ENCODE results near the gene EIF1AD. TPM values are rescaled to one million over a fixed set of nuclear protein-coding genes. Genes with fewer than 3 reads are reported as not detected.
A peak's percentile ranks its signal among the peaks of the same experiment; 100 is the strongest.

The EIF1AD gene
- total RNA-seq, 4 donors from 2014 or later, result 25.3 to 39.4 (median 28.3) TPM

GRCh38 chr11:66004186-66004585 is 2.2 kb upstream of the EIF1AD start:
- WGBS, 2 donors, result 96 to 97% methylated on average over 4 of the region's 4 CpGs
- Histone ChIP-seq H3K4me1 (peaks cover 9 to 25% of the 10 kb centered on the region in 2 donors), H3K27ac (no peak overlapping the region), H3K36me3 (peaks cover 19 to 23% of the 10 kb centered on the region in 2 donors), H3K27me3 (no peaks in the 10 kb centered on the region), H3K4me3 (replicated peaks in 1 of 3) (no peak overlapping the region), H3K9me3 (no peaks in the 10 kb centered on the region)
- no peak for TF ChIP-seq POLR2A (IDR thresholded peaks at IDR 0.05)
- intact Hi-C loops (cut with DNase I), result no loop called here
- DNase-seq, result no peak

- Histone ChIP-seq H3K36me3 (peaks cover 28 to 32% of the 10 kb centered on the region in 2 donors), H3K4me1 (peaks cover 9 to 18% of the 10 kb centered on the region in 2 donors), H3K27ac (peak overlapping the region in 2 of 3 donors; percentile 89 to 91), H3K27me3 (no peaks in the 10 kb centered on the region), H3K9me3 (no peaks in the 10 kb centered on the region), H3K4me3 (replicated peaks in 1 of 3) (peak overlapping the region in 1 of 3 donors; percentile 61)
- intact Hi-C loops (cut with DNase I), result no loop called here
- DNase-seq, result no peak
- 76 to 79% methylated on average over 6 of the region's 6 CpGs for WGBS, 2 donors
- TF ChIP-seq CTCF (IDR thresholded peaks at IDR 0.05) (no peak), POLR2A (IDR thresholded peaks at IDR 0.05) (no peak)
These were observed 1.3 kb upstream of the EIF1AD start for GRCh38 chr11:66003291-66003690.

GRCh38 chr11:66002648-66003225 is 780 bp upstream of the EIF1AD start:
- intact Hi-C loops (cut with DNase I), result no loop called here
- Histone ChIP-seq H3K4me3 (replicated peaks in 1 of 3) (peak overlapping the region; percentile 58 to 70 (median 61)), H3K4me1 (peaks cover 9 to 14% of the 10 kb centered on the region in 2 donors), H3K27ac (peak overlapping the region; percentile 89 to 91 (median 89)), H3K9me3 (no peaks in the 10 kb centered on the region), H3K36me3 (peaks cover 34 to 36% of the 10 kb centered on the region in 2 donors), H3K27me3 (no peaks in the 10 kb centered on the region)
- TF ChIP-seq POLR2A (IDR thresholded peaks at IDR 0.05), result peak in 1 of 2 donors; percentile 33
- peak in 1 of 6 experiments; percentile 17 for TF ChIP-seq CTCF (IDR thresholded peaks at IDR 0.05)
- 1 to 2% methylated on average over 13 to 20 of the region's 40 CpGs for WGBS, 2 donors
- DNase-seq, result peak; percentile 61 to 69

DNA sequence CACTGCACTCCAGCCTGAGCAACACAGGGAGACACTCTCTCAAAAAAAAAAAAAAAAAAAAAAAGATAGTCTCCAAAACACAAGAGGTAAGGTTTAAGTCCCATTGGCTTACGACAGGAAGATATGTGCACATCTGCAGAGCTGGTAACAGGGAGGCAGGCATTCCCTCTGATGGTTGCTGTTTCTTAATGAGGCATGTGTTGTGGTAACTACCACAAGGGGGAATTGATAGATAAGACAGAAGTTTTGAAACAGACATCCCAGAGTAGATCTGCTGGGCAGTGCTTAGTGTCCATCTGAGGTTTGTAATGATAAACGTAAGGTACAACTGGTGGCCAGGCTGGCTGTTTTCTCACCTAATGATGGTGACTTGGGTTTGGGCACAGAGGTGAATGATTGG is 4.7 kb downstream of the EIF1AD start:
- Histone ChIP-seq H3K36me3 (peaks cover 32 to 37% of the 10 kb centered on the region in 2 donors), H3K4me1 (peaks cover 4 to 8% of the 10 kb centered on the region in 2 donors), H3K9me3 (no peaks in the 10 kb centered on the region), H3K27ac (no peak overlapping the region), H3K27me3 (no peaks in the 10 kb centered on the region), H3K4me3 (replicated peaks in 1 of 3) (no peak overlapping the region)
- TF ChIP-seq CTCF (IDR thresholded peaks at IDR 0.05) (no peak), POLR2A (IDR thresholded peaks at IDR 0.05) (no peak)
- WGBS, 2 donors, result 91% methylated on average over 2 of the region's 2 CpGs
- intact Hi-C loops (cut with DNase I), result no loop called here
- no peak for DNase-seq

GRCh38 chr11:65992056-65992455 is 9.9 kb downstream of the EIF1AD start:
- WGBS, 2 donors, result 83 to 84% methylated on average over 5 of the region's 5 CpGs

More at GRCh38 chr11:65992056-65992455, 9.9 kb downstream of the EIF1AD start:
- Histone ChIP-seq H3K9me3 (no peaks in the 10 kb centered on the region), H3K36me3 (peaks cover 1 to 3% of the 10 kb centered on the region in 2 donors), H3K27me3 (no peaks in the 10 kb centered on the region), H3K27ac (no peak overlapping the region), H3K4me1 (no peaks in the 10 kb centered on the region), H3K4me3 (replicated peaks in 1 of 3) (no peak overlapping the region)
- intact Hi-C loops (cut with DNase I), result no loop called here
- no peak for TF ChIP-seq POLR2A (IDR thresholded peaks at IDR 0.05)
- no peak for TF ChIP-seq CTCF (IDR thresholded peaks at IDR 0.05)
- DNase-seq, result no peak
